Hepatocyte (in vitro differentiated cells): ENCODE measurements around the gene MBNL1. TPM values are rescaled to one million over a fixed set of nuclear protein-coding genes. Genes with fewer than 3 reads are reported as not detected.

ENCODE experiments used
- DNase-seq: peaks from one replicate; pipeline ENCODE4 v3.0.0-alpha.2; 2016; ENCODE audit warnings: low spot score
- H2AFZ ChIP-seq: fragments of 200-600 bp; sonication (generic); 2 replicates; pipeline ENCODE4 v1.6.0; 2016; ENCODE audit warnings: antibody characterized with exemption, mild to moderate bottlenecking
- H3K27ac ChIP-seq: fragments of 200-600 bp; sonication (generic); 2 replicates; pipeline ENCODE4 v1.5.1; 2016; ENCODE audit warnings: mild to moderate bottlenecking
- H3K27me3 ChIP-seq: fragments of 200-600 bp; sonication (generic); 2 replicates; pipeline ENCODE4 v1.6.1; 2016
- H3K36me3 ChIP-seq: fragments of 200-600 bp; sonication (generic); replicated peaks from 2 replicates; pipeline ENCODE4 v1.5.1; 2016; ENCODE audit warnings: low read depth; ENCODE audit not compliant: insufficient read depth
- H3K4me1 ChIP-seq: fragments of 200-600 bp; sonication (generic); 2 replicates; pipeline ENCODE4 v1.5.1; 2016; ENCODE audit warnings: mild to moderate bottlenecking, moderate library complexity; ENCODE audit not compliant: insufficient read depth
- H3K4me2 ChIP-seq: fragments of 200-600 bp; sonication (generic); 2 replicates; pipeline ENCODE4 v1.6.0; 2016
- H3K4me3 ChIP-seq: fragments of 200-600 bp; sonication (generic); 2 replicates; pipeline ENCODE4 v1.5.1; 2016; ENCODE audit warnings: mild to moderate bottlenecking
- H3K79me2 ChIP-seq: fragments of 200-600 bp; sonication (generic); 2 replicates; pipeline ENCODE4 v1.6.0; 2017; ENCODE audit warnings: mild to moderate bottlenecking
- H3K9me2 ChIP-seq: fragments of 200-600 bp; sonication (generic); replicated peaks from 2 replicates; pipeline ENCODE4 v1.6.0; 2017; ENCODE audit warnings: mild to moderate bottlenecking; ENCODE audit not compliant: insufficient read depth
- H3K9me3 ChIP-seq: fragments of 200-600 bp; sonication (generic); 2 replicates; pipeline ENCODE4 v1.5.1; 2016; ENCODE audit warnings: low read depth, mild to moderate bottlenecking
- H4K20me1 ChIP-seq: fragments of 200-600 bp; sonication (generic); 2 replicates; pipeline ENCODE4 v1.6.0; 2016; ENCODE audit warnings: mild to moderate bottlenecking; ENCODE audit not compliant: insufficient read depth, poor library complexity, severe bottlenecking
- CTCF ChIP-seq: fragments of 200-600 bp; sonication (generic); IDR thresholded peaks from 2 replicates; pipeline ENCODE4 v1.5.1; 2016; ENCODE audit warnings: antibody characterized with exemption, mild to moderate bottlenecking; ENCODE audit not compliant: poor library complexity
- EZH2 ChIP-seq: fragments of 200-600 bp; sonication (generic); IDR thresholded peaks from 2 replicates; pipeline ENCODE4 v1.6.1; 2016; ENCODE audit warnings: antibody characterized with exemption, mild to moderate bottlenecking, borderline replicate concordance
- EZH2phosphoT487 ChIP-seq: fragments of 200-600 bp; sonication (generic); IDR thresholded peaks from one replicate; pipeline ENCODE4 v1.6.1; 2018; ENCODE audit warnings: antibody characterized with exemption, mild to moderate bottlenecking, low read depth, moderate library complexity; ENCODE audit not compliant: unreplicated experiment, severe bottlenecking
- WGBS: methylation state at CpG from one replicate; pipeline ENCODE4 v1.1.6; 2016; ENCODE audit warnings: low lambda C conversion rate; ENCODE audit errors: missing lambda C conversion rate; 5-methylcytosine and 5-hydroxymethylcytosine counted together
- polyA plus RNA-seq: library from polyadenylated mRNA; unstranded; fragments of >200 nt; fragmentation: Nextera tagmentation; extraction: Ambion mirVana; gene quantifications from 2 replicates; pipeline ENCODE4 v1.2.1, GENCODE V29; 2016
- total RNA-seq: library from RNA; depleted of rRNA; stranded (reverse); fragments of >200 nt; gene quantifications from 2 replicates; pipeline ENCODE4 v1.2.3, GENCODE V29; 2014

MBNL1 gene
- total and polyA plus RNA-seq, 2 experiments from 2014 or later, result 20.5 to 104 TPM

- DNase-seq, result no peak
- WGBS, result 94% methylated on average over 3 of the region's 3 CpGs
- Histone ChIP-seq H3K4me1 (peaks cover 23% of the 10 kb centered on the region), H3K36me3 (no peaks in the 10 kb centered on the region), H3K27ac (no peak overlapping the region), H2AFZ (no peak overlapping the region), H3K4me2 (no peak overlapping the region), H4K20me1 (peaks cover 64% of the 10 kb centered on the region), H3K79me2 (peaks cover 97% of the 10 kb centered on the region), H3K9me2 (no peaks in the 10 kb centered on the region), H3K27me3 (no peaks in the 10 kb centered on the region), H3K4me3 (no peak overlapping the region), H3K9me3 (no peaks in the 10 kb centered on the region)
- TF ChIP-seq EZH2phosphoT487, result no peak
Observed at GRCh38 chr3:152284906-152285305, 16.2 kb downstream of the MBNL1 start.

- Histone ChIP-seq H3K36me3 (no peaks in the 10 kb centered on the region), H3K4me3 (no peak overlapping the region), H3K4me2 (no peak overlapping the region), H3K4me1 (peaks cover 20% of the 10 kb centered on the region), H2AFZ (no peak overlapping the region), H4K20me1 (peaks cover 65% of the 10 kb centered on the region), H3K9me2 (no peaks in the 10 kb centered on the region), H3K9me3 (no peaks in the 10 kb centered on the region), H3K27me3 (no peaks in the 10 kb centered on the region), H3K79me2 (peaks cover 97% of the 10 kb centered on the region), H3K27ac (no peak overlapping the region)
- TF ChIP-seq EZH2phosphoT487 (no peak), CTCF (no peak), EZH2 (no peak)
- WGBS, result 97% methylated on average over 5 of the region's 5 CpGs
- DNase-seq, result no peak
Observed at GRCh38 chr3:152285509-152285908, 16.8 kb downstream of the MBNL1 start.

GRCh38 chr3:152287898-152288576, 19.3 kb downstream of the MBNL1 start:
- no peak for DNase-seq
- peaks cover 63% of the 10 kb centered on the region for H4K20me1 ChIP-seq
- H3K27ac ChIP-seq, result no peak overlapping the region
- no peaks in the 10 kb centered on the region for H3K9me3 ChIP-seq
- no peaks in the 10 kb centered on the region for H3K9me2 ChIP-seq
- H3K27me3 ChIP-seq, result no peaks in the 10 kb centered on the region
- 83% methylated on average over 6 of the region's 6 CpGs for WGBS
- no peaks in the 10 kb centered on the region for H3K36me3 ChIP-seq
- H3K4me2 ChIP-seq, result no peak overlapping the region
- H3K79me2 ChIP-seq, result peaks cover 97% of the 10 kb centered on the region
- no peak for TF ChIP-seq CTCF
- TF ChIP-seq EZH2, result no peak
- no peak for TF ChIP-seq EZH2phosphoT487
- H2AFZ ChIP-seq, result no peak overlapping the region
- H3K4me3 ChIP-seq, result no peak overlapping the region
- H3K4me1 ChIP-seq, result peaks cover 2% of the 10 kb centered on the region

GRCh38 chr3:152288681-152289080, 20.0 kb downstream of the MBNL1 start:
- no peak overlapping the region for H3K27ac ChIP-seq
- H3K9me3 ChIP-seq, result no peaks in the 10 kb centered on the region
- no peak overlapping the region for H2AFZ ChIP-seq
- H3K27me3 ChIP-seq, result no peaks in the 10 kb centered on the region
- H3K4me2 ChIP-seq, result no peak overlapping the region
- WGBS, result 93% methylated on average over 1 of the region's 1 CpG
- no peaks in the 10 kb centered on the region for H3K36me3 ChIP-seq
- no peaks in the 10 kb centered on the region for H3K9me2 ChIP-seq
- H4K20me1 ChIP-seq, result peaks cover 65% of the 10 kb centered on the region
- peaks cover 97% of the 10 kb centered on the region for H3K79me2 ChIP-seq
- H3K4me3 ChIP-seq, result no peak overlapping the region
- no peak for TF ChIP-seq CTCF
- TF ChIP-seq EZH2phosphoT487, result no peak
- no peak for TF ChIP-seq EZH2
- H3K4me1 ChIP-seq, result no peaks in the 10 kb centered on the region
- no peak for DNase-seq
